A204.1 (cell line): ENCODE data around the gene RHBDL2.
"Not testable (repeated sequence)": the region's sequence is repeated elsewhere in the genome, so short reads cannot be mapped to it uniquely, and the experiment has no call there.

Experiments
- FAIRE-seq: peaks from 2 replicates; lab custom pipeline; 2012; peaks lifted over from hg19 to GRCh38; lab: Jason Lieb, UNC

The RHBDL2 gene

DNA sequence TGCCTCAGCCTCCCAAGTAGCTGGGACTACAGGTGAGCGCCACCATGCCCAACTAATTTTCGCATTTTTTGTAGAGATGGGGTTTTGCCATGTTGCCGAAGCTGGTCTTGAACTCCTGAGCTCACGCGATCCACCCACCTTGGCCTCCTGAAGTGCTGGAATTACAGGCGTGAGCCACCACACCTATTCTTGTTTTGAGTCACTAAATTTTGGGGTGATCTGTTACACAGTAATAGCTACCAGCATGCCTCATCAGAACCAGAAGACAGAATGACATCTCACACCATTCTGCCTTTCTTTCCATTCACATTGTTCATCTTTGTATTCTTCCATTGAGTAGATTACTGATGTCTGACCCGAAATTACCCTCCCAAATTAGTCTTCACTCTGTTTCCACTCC, 9.1 kb downstream of the RHBDL2 start:
- no peak for FAIRE-seq

GRCh38 chr1:38929476-38929875, 12.2 kb downstream of the RHBDL2 start:
- FAIRE-seq: no peak

DNA sequence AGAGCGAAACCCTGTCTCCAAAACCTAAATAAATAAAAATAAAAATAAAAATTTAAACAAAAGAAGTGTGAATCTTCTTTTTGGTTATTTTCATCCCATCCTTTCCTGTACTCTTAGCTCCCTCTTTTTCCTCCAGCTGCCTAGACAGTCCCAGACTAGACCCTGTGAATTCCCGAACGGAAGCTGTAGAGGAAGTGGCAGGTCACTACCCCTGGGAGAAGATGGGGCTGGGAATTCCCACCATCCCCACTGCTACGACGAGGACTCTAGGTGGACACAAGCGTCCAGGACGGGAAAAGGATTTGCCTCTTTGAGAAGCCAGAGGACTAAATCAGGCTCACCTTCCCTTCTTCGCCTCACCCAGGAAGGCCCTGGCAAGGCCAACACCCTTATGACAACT, 12.6 kb downstream of the RHBDL2 start:
- FAIRE-seq: no peak

- no peak for FAIRE-seq
Observed at GRCh38 chr1:38926091-38926490, 15.5 kb downstream of the RHBDL2 start.

- no peak for FAIRE-seq
Observed at GRCh38 chr1:38925391-38925790, 16.2 kb downstream of the RHBDL2 start.

DNA sequence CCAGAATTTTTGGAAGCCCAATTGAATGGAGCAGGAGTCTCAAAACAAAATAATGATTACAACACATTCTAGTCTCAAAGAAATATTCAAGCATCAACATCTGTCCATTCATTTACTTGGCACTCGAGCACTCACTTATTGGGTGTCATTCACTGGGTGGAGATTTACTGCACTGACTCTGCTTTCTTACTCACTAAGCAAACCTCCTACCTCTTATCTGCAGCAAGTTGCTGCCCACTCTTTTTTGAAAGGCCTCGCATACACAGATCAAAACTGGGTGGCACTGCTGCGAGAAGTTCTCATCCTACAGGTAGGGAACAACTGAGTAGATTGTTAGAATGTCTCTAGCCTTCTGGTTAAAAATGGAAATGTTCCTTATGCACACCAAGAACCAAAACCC, 18.0 kb downstream of the RHBDL2 start:
- FAIRE-seq: no peak

DNA sequence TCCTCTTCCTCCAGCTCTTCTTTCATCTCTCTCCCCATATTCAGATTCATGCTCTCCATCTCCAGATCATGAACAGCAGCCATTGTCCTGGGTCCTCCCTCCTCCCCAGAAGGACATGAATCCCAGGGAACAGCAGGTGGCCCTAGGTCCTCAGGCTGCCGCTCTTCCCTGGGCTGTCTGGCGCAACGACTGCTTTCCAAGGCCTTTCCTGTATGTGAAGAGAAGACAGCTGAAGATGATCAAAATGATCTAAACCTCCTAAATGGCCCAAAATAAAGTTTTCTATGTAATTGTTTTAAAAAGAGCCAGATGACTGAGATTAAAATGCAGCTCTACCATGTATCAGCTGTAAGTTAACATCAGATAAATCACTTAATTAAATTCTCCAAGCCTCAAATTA, 22.5 kb downstream of the RHBDL2 start:
- FAIRE-seq: no peak

DNA sequence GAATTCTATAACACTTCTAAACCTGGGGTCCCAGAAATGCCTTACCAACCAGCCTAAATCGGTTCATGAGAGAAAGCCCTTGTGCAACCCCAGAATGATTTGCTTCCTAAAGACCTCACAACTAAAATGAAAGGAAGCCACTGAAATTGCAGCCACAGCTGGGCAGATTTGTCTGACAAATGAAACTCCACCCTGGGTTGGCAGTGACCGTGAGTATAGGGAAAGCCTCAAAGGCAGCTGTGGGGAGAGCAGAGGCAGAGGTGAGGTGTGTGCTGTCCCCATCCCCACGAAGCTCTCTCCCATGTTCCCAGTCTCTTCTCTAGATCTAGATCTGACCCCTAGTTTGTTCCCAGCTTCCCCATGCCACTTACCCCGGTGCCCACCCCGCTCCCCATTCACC, 23.1 kb downstream of the RHBDL2 start:
- FAIRE-seq: no peak

GRCh38 chr1:38917772-38918171, 23.9 kb downstream of the RHBDL2 start:
- FAIRE-seq: no peak

DNA sequence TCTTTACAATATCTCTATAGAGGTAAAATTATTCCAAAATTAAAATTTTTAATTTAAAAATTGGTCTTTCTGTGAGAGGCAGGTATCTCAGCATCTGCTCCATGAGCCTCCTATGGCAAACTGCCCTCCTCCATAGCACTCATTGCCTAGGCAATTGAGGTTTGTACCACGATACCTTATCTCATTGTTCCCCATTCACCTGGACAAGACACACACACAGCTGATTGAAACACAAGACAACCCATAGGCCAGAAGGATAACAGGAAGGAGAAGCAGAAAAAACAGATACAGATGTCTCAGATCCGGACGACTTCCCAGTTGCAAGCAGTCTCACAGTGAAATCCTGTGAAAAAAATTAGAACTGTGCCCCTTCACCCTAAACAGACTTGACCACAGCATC, 24.3 kb downstream of the RHBDL2 start:
- FAIRE-seq: no peak

GRCh38 chr1:38915352-38915948, 26.2 kb downstream of the RHBDL2 start:
- FAIRE-seq: no peak

DNA sequence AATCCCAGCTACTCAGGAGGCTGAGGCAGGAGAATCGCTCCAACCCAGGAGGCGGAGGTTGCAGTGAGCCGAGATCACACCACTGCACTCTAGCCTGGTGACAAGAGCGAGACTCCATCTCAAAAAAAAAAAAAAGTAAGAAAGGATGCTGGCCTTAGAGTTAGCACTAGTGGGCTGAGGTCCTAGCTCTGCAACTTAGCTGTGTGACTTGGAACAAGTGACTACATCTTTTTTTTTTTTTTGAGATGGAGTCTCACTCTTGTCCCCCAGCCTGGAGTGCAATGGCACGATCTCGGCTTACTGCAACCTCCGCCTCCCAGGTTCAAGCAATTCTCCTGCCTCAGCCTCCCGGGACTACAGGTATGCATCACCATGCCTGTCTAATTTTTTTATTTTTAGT, 26.7 kb downstream of the RHBDL2 start:
- FAIRE-seq: not testable (repeated sequence)

DNA sequence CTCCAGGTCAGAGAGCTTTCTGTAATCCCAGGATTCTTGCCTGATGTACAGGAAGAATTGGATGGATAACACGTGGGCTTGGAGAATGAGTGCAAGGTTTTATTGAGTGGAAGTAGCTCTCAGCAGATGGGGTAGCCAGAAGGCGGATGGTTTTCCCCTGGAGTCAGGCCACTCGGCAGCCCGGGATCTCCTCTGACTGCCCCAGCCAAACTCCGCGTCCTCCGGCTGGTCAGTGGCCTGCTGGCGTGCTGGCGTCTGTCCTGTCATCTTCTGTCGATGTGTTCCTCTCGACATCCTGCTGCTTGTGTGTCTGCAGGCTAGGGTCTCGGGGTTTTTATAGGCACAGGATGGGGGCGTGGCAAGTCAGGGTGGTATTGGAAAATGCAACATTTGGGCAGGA, 32.8 kb downstream of the RHBDL2 start:
- no peak for FAIRE-seq

GRCh38 chr1:38905985-38906384, 35.6 kb downstream of the RHBDL2 start:
- no peak for FAIRE-seq

DNA sequence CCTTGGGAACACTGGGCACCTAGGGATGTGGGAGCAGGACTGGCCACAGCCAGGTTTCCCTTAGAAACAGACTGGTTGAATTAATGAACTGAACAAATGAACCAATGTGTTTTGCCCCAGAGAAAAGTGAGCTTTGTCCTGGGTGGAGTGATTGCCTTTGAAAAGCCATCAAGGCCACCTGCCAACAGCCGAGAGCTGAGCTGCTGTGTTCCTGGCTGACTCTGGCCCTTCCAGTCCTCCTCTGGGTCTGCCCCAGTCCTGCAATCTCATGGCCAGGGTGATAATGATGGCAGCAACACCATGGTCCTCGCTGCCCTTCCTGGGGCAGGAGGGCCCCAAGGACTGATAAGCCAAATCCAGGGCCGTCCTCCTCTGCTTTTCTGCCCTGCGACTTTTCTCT, 42.1 kb downstream of the RHBDL2 start:
- FAIRE-seq: no peak

GRCh38 chr1:38898653-38899230, 42.9 kb downstream of the RHBDL2 start:
- FAIRE-seq: no peak

GRCh38 chr1:38896169-38896568, 45.5 kb downstream of the RHBDL2 start:
- FAIRE-seq: no peak

- FAIRE-seq: no peak
Observed at GRCh38 chr1:38892976-38893375, 48.7 kb downstream of the RHBDL2 start.

DNA sequence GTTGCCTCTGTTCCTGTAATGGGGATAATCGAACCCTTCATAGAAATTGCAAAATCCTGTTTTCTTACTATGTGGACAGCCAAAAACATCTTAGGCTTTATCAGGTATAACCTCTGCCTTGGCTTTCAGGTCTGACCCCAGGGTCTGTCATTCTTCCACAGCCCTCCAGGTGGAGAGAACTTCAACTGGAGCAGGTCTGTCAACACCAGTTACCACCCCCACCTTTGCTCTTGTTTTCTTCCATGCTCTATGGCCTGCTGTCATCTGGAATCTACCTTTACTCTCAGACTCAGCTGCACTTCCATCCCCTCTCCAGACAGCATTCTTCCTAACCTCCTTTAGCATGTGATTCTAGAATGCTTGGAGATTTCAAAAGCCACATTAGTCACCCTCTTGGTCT, 49.9 kb downstream of the RHBDL2 start:
- no peak for FAIRE-seq

- no peak for FAIRE-seq
Observed at GRCh38 chr1:38889589-38889988, 52.0 kb downstream of the RHBDL2 start.

DNA sequence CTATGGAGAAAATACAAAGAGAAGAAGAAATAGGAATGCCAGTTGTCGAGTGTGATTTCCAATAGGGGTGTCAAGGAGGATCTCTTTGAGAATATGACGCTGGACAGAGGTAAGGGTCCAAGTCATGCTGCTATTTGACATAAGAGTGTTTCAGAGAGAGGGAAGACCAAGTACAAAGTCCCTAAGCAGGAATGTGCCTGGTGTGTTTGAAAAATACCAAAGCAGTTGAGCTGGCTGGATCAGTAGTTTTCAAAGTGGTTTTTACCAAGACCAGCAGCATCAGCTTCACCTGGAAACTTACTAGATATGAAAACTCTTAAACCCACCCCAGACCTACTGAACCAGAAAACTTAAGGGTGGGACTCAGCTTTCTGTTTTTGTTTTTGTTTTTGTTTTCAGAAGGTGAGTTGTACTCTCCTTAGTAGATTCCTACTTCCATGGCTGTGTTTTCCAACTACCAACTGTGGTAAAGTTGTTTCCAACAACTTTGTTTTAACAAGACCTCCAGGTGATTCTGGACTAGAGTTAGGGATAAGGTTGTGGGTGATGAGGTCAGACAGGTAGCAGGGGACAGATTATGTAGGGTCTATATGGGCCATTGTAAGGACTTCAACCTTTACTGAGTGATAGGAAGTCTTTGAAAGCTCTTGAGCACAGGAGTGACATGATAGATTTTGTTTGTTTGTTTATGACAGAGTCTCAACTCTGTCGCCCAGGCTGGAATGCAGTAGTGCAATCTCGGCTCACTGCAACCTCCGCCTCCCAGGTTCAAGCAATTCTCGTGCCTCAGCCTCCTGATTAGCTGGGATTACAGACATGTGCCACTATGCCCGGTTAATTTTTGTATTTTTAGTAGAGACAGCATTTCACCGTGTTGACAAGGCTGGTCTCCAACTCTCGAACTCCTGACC, 53.0 kb downstream of the RHBDL2 start:
- no peak for FAIRE-seq

DNA sequence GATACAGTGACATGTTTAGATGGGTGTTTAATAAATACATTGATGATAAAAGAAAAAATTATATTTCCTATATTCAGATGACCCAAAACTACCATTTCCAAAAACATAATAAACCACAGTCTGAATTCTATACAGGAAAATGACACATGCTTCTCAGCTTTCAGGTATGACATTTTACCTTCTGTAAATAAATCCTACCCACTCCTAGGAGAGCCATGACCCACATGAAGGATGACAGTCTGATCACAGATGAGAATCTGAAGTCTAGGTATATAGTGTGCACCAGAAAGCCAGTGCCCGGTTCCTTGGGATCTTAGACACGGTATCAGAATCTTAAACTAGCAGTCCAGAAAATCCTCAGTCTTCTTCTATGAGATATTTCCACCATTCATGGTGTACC, 56.5 kb downstream of the RHBDL2 start:
- FAIRE-seq: no peak

DNA sequence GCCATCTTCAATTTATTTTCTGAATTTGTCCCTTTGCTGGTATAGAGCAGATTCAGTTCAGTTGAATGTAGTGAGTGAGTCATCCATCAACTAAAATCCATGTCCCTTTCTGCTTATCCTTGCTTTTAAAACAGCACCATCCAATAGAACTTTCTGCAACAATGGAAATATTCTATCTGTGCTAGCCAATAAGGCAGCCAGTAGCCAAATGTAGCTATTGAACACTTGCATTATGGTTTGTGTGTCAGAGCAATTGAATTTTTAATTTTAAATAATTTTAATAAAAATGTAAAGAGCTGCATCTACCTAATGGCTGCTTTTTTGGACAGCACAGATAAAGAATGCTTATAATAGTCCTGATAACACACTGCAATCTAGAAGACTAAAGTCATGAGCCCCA, 60.1 kb downstream of the RHBDL2 start, which contains the start of gene GJA9:
Gene GJA9 (minus strand): TSS at position 101 of the 400 bp plus-strand sequence. CDS start 5,489 bp downstream, outside the sequence.
- no peak for FAIRE-seq
